ENCODE measurements around the gene MNAT1. TPM values are rescaled to one million over a fixed set of nuclear protein-coding genes. Genes with fewer than 3 reads are reported as not detected.

The MNAT1 gene
- total and polyA plus RNA-seq, 2 experiments from 2014 or later = 51.6 to 85.0 TPM

DNA sequence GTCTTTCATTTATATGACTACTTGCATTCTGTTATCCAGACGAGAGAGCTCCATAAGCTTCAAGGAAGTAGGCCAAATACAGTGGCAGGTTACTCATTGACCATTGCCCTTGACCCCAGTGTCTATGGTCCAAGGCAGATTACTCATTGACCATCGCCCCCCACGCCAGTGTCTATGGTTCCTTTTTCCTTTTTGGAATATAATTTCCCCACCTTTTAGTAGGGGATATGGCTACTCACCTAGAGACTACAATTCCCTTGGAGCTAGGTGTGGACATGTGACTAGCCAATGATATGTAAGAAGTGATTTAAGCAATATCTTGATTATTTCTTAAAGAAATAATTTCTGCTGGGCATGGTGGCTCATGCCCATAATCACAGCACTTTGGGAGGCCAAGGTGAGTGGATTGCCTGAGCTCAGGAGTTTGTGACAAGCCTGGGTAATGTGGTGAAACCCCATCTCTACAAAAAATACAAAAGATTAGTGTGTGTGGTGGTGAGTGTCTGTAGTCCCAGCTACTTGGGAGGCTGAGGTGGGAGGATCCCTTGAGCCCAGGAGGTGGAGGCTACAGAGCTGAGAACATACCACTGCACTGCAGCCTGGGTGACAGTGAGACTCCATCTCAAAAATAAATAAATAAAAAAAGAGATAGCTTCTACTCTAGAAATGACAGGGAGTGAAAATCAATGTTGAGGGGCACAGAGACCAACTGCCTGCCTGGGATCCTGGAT is 43.0 kb upstream of the MNAT1 start:
- no peaks in the 10 kb centered on the region for H3K9me2 ChIP-seq (ENCODE audit: insufficient read depth)
- no peak overlapping the region for H3K27ac Mint-ChIP-seq
- DNase-seq (ENCODE audit: low spot score) (no peak), ATAC-seq (no peak)
- peaks cover 9% of the 10 kb centered on the region for H3K4me1 Mint-ChIP-seq
- no peak overlapping the region for H2AFZ ChIP-seq
- H3K27ac ChIP-seq (ENCODE audit: low read depth) = no peak overlapping the region
- no peaks in the 10 kb centered on the region for H3K36me3 ChIP-seq (ENCODE audit: insufficient read depth)
- H3K36me3 Mint-ChIP-seq (ENCODE audit: low read depth) = no peaks in the 10 kb centered on the region
- H3K27me3 ChIP-seq (ENCODE audit: insufficient read depth) = no peaks in the 10 kb centered on the region
- H3K79me2 ChIP-seq (replicated peaks; ENCODE audit: insufficient read depth) = no peaks in the 10 kb centered on the region
- H3K4me2 ChIP-seq = no peak overlapping the region
- no peak overlapping the region for H3K4me3 Mint-ChIP-seq
- H3K4me1 ChIP-seq (ENCODE audit: insufficient read depth) = no peaks in the 10 kb centered on the region
- H3K27me3 Mint-ChIP-seq (ENCODE audit: insufficient read depth, low read depth, poor library complexity) = no peaks in the 10 kb centered on the region
- no peaks in the 10 kb centered on the region for H3F3A ChIP-seq (replicated peaks; ENCODE audit: low read depth)
- H4K20me1 ChIP-seq (replicated peaks; ENCODE audit: insufficient read depth) = no peaks in the 10 kb centered on the region
- TF ChIP-seq EZH2 (IDR thresholded peaks at IDR 0.05; ENCODE audit: low read depth, unreplicated experiment) = no peak
- TF ChIP-seq STAT1 (IDR thresholded peaks at IDR 0.05; ENCODE audit: unreplicated experiment) = no peak
- no peak for TF ChIP-seq REST (IDR thresholded peaks at IDR 0.05; ENCODE audit: unreplicated experiment)
- TF ChIP-seq ZNF114 (CRISPR knock-in tag; IDR thresholded peaks at IDR 0.05) = no peak
- TF ChIP-seq, protein P1, sequence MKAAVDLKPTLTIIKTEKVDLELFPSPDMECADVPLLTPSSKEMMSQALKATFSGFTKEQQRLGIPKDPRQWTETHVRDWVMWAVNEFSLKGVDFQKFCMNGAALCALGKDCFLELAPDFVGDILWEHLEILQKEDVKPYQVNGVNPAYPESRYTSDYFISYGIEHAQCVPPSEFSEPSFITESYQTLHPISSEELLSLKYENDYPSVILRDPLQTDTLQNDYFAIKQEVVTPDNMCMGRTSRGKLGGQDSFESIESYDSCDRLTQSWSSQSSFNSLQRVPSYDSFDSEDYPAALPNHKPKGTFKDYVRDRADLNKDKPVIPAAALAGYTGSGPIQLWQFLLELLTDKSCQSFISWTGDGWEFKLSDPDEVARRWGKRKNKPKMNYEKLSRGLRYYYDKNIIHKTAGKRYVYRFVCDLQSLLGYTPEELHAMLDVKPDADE (IDR thresholded peaks at IDR 0.05) = no peak
- no peak for TF ChIP-seq ZNF462 (CRISPR knock-in tag; IDR thresholded peaks at IDR 0.05)
- no peak for TF ChIP-seq JUNB (IDR thresholded peaks at IDR 0.05; ENCODE audit: unreplicated experiment)
- TF ChIP-seq, protein P2, sequence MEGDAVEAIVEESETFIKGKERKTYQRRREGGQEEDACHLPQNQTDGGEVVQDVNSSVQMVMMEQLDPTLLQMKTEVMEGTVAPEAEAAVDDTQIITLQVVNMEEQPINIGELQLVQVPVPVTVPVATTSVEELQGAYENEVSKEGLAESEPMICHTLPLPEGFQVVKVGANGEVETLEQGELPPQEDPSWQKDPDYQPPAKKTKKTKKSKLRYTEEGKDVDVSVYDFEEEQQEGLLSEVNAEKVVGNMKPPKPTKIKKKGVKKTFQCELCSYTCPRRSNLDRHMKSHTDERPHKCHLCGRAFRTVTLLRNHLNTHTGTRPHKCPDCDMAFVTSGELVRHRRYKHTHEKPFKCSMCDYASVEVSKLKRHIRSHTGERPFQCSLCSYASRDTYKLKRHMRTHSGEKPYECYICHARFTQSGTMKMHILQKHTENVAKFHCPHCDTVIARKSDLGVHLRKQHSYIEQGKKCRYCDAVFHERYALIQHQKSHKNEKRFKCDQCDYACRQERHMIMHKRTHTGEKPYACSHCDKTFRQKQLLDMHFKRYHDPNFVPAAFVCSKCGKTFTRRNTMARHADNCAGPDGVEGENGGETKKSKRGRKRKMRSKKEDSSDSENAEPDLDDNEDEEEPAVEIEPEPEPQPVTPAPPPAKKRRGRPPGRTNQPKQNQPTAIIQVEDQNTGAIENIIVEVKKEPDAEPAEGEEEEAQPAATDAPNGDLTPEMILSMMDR (conservative IDR thresholded peaks at IDR 0.05; ENCODE audit: low read depth in 2 of 2) = no peak
- no peak for TF ChIP-seq ZNF331 (CRISPR knock-in tag; IDR thresholded peaks at IDR 0.05; ENCODE audit: low read depth)
- TF ChIP-seq POLR2AphosphoS5 (IDR thresholded peaks at IDR 0.05; ENCODE audit: low read depth) = no peak
- TF ChIP-seq CREB1 (CRISPR knock-in tag; IDR thresholded peaks at IDR 0.05; ENCODE audit: low read depth) = no peak
- H3K4me3 ChIP-seq = no peak overlapping the region
- no peaks in the 10 kb centered on the region for H3K9me3 Mint-ChIP-seq
